GM12878 (cell line): Measurements from ENCODE around the gene ASAH2B. TPM values are rescaled to one million over a fixed set of nuclear protein-coding genes. Genes with fewer than 3 reads are reported as not detected.
"Not testable (repeated sequence)": the region's sequence is repeated elsewhere in the genome, so short reads cannot be mapped to it uniquely, and the experiment has no call there.

ENCODE experiments used
- ATAC-seq: fragments of 200-7000 bp; cut with Tn5 transposase; 3 replicates; pipeline ENCODE4 v1.9.1; 2020; ENCODE audit warnings: mild to moderate bottlenecking, moderate library complexity
- BruUV-seq: library from RNA; stranded (reverse); fragments of 400-500 nt; replicated peaks from 2 replicates; lab custom pipeline; 2021; lab: Mats Ljungman, UMichigan
- CTCF ChIA-PET: fragments of 300-600 bp; sonication (Branson Sonifier 250); formaldehyde crosslinking; extraction: SDS; loops from one replicate; lab custom pipeline; 2021; ENCODE audit warnings: inconsistent platforms; lab: Yijun Ruan, JAX
- POLR2A ChIA-PET: fragments of 350-600 bp; formaldehyde crosslinking; extraction: SDS; loops from one replicate; lab custom pipeline; 2021; ENCODE audit warnings: inconsistent platforms; lab: Charles Lee
- RAD21 ChIA-PET: fragments of 300-600 bp; sonication (Branson Sonifier 250); formaldehyde crosslinking; loops from one replicate; lab custom pipeline; 2023; ENCODE audit warnings: antibody characterized with exemption; ENCODE audit not compliant: unreplicated experiment; lab: Charles Lee
- SMC1A ChIA-PET: fragments of 300-600 bp; sonication (Branson Sonifier 250); formaldehyde crosslinking; loops from one replicate; lab custom pipeline; 2023; ENCODE audit not compliant: unreplicated experiment, uncharacterized antibody; lab: Charles Lee
- DNase-seq: peaks from one replicate; pipeline ENCODE4 v3.0.0-alpha.2; 2011; ENCODE audit warnings: low read depth, low spot score
- FAIRE-seq: peaks from 3 replicates; lab custom pipeline; 2011; peaks lifted over from hg19 to GRCh38; lab: Jason Lieb, UNC
- H2AFZ ChIP-seq: 2 replicates; pipeline ENCODE4 v1.6.0; 2011; ENCODE audit warnings: low read depth, low read length, control low read depth; ENCODE audit not compliant: control insufficient read depth
- H3K27ac ChIP-seq: 2 replicates; pipeline ENCODE4 v1.5.1; 2011; ENCODE audit warnings: control low read depth; ENCODE audit not compliant: control insufficient read depth, insufficient read depth
- H3K27me3 ChIP-seq, 2 experiments: replicated peaks in 1 of 2; 2 replicates each; pipeline versions ENCODE4 v1.6.0 to v1.6.1; 2011; ENCODE audit warnings: low read length in 1 of 2; ENCODE audit not compliant: control insufficient read depth in 2 of 2, insufficient read depth in 2 of 2
- H3K36me3 ChIP-seq, 2 experiments: 2 replicates each; pipeline ENCODE4 v1.5.1; 2011; ENCODE audit warnings: low read length in 1 of 2; ENCODE audit not compliant: control insufficient read depth in 2 of 2, insufficient read depth in 2 of 2
- H3K4me1 ChIP-seq: 2 replicates; pipeline ENCODE4 v1.6.1; 2011; ENCODE audit warnings: mild to moderate bottlenecking, low read length, moderate library complexity, mixed read lengths; ENCODE audit not compliant: control insufficient read depth, insufficient read depth
- H3K4me2 ChIP-seq: 2 replicates; pipeline ENCODE4 v1.6.0; 2011; ENCODE audit warnings: control low read depth; ENCODE audit not compliant: control insufficient read depth, insufficient read depth
- H3K4me3 ChIP-seq: fragments of 200-600 bp; sonication (generic); 2 replicates; pipeline ENCODE4 v1.5.1; 2016
- H3K79me2 ChIP-seq: 2 replicates; pipeline ENCODE4 v1.6.0; 2011; ENCODE audit warnings: low read length; ENCODE audit not compliant: control insufficient read depth, insufficient read depth
- H3K9ac ChIP-seq: 2 replicates; pipeline ENCODE4 v1.8.0; 2011; ENCODE audit warnings: low read length, control low read depth, mixed read lengths; ENCODE audit not compliant: control insufficient read depth, insufficient read depth
- H3K9me3 ChIP-seq: replicated peaks from 3 replicates; pipeline ENCODE4 v1.5.1; 2011; ENCODE audit warnings: mild to moderate bottlenecking, low read length; ENCODE audit not compliant: control insufficient read depth, insufficient read depth
- H4K20me1 ChIP-seq: 2 replicates; pipeline ENCODE4 v1.6.0; 2011; ENCODE audit not compliant: control insufficient read depth, insufficient read depth
- CEBPB ChIP-seq, 2 experiments: fragments of 150-350 bp in 1 of 2; IDR thresholded peaks; 2 replicates each; pipeline ENCODE4 v1.6.1; 2012 to 2014; ENCODE audit warnings: low read depth in 2 of 2, low read length in 2 of 2, borderline replicate concordance in 1 of 2, inconsistent platforms in 1 of 2
- MAX ChIP-seq: IDR thresholded peaks from 2 replicates; pipeline ENCODE4 v1.6.1; 2012; ENCODE audit warnings: low read depth, low read length, improper control_type of control experiment
- RUNX3 ChIP-seq: IDR thresholded peaks from 2 replicates; pipeline ENCODE4 v1.6.1; 2012; ENCODE audit warnings: low read length, inconsistent platforms
- ZNF687 ChIP-seq: fragments of 450-650 bp; IDR thresholded peaks from 2 replicates; pipeline ENCODE4 v1.6.1; 2017; ENCODE audit warnings: mild to moderate bottlenecking, moderate library complexity
- WGBS: methylation state at CpG from one replicate; pipeline ENCODE4 v1.1.6; 2016; ENCODE audit warnings: low lambda C conversion rate; ENCODE audit not compliant: insufficient replicate concordance, insufficient coverage; ENCODE audit errors: missing lambda C conversion rate; 5-methylcytosine and 5-hydroxymethylcytosine counted together
- in situ Hi-C: fragments of 300-500 bp; cut with MboI; formaldehyde crosslinking; loops from 9 replicates; pipeline ENCODE4 v1.14.3; 2018; ENCODE audit warnings: mixed read lengths
- intact Hi-C: fragments of 100-400 bp; cut with micrococcal nuclease; formaldehyde crosslinking; loops from one replicate; pipeline ENCODE4 v1.14.2; 2022; ENCODE audit not compliant: unreplicated experiment
- polyA plus RNA-seq, 11 experiments: library from polyadenylated mRNA; depleted of rRNA in 4 of 11; unstranded in 6 of 11; stranded (reverse) in 5 of 11; fragments of >200 nt; fragmentation: Nextera tagmentation in 4 of 11; fragmentation: Illumina TruSeq in 1 of 11; extraction: Ambion mirVana in 4 of 11; extraction: Trizol in 1 of 11; gene quantifications; 1 replicate in 1 of 11; 2 replicates in 10 of 11; pipeline versions ENCODE4 v1.2.1 to v1.2.3, GENCODE V29; 2011 to 2016; ENCODE audit warnings: inconsistent platforms in 2 of 11, missing spikeins in 2 of 11, low read depth in 1 of 11
- total RNA-seq, 4 experiments: library from RNA; depleted of rRNA in 3 of 4; stranded (reverse); fragments of >200 nt in 3 of 4; fragmentation: Illumina TruSeq in 1 of 4; extraction: Trizol in 1 of 4; gene quantifications; 2 replicates each; pipeline versions ENCODE4 v1.2.1 to v1.2.3, GENCODE V29; 2013 to 2021
- TF ChIP-seq, protein P1 (sequence below): IDR thresholded peaks from 2 replicates; pipeline ENCODE4 v1.6.1; 2011; ENCODE audit warnings: borderline replicate concordance, low read depth, mild to moderate bottlenecking, moderate library complexity, low read length; ENCODE audit not compliant: insufficient read depth, poor library complexity, severe bottlenecking

The ASAH2B gene
- total and polyA plus RNA-seq, 10 of the 15 experiments (the other 5 are each of a cell fraction or from before 2014, with no cell fraction given): 1.6 to 5.4 (median 3.0) TPM

GRCh38 chr10:50739618-50740292 lies at the start of gene ASAH2B (continued):
- TF ChIP-seq ZNF687 (0 out of 2 replicates have a peak, but pooled peaks have one; percentile 25), RUNX3 (no peak), CEBPB (IDR thresholded peaks at IDR 0.05; ENCODE audit: borderline replicate concordance in 1 of 2, low read depth in 2 of 2, low read length in 2 of 2) (no peak), MAX (0 out of 2 replicates have a peak, but pooled peaks have one; percentile 17)
- TF ChIP-seq, protein P1, sequence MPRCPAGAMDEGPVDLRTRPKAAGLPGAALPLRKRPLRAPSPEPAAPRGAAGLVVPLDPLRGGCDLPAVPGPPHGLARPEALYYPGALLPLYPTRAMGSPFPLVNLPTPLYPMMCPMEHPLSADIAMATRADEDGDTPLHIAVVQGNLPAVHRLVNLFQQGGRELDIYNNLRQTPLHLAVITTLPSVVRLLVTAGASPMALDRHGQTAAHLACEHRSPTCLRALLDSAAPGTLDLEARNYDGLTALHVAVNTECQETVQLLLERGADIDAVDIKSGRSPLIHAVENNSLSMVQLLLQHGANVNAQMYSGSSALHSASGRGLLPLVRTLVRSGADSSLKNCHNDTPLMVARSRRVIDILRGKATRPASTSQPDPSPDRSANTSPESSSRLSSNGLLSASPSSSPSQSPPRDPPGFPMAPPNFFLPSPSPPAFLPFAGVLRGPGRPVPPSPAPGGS: no peak

DNA sequence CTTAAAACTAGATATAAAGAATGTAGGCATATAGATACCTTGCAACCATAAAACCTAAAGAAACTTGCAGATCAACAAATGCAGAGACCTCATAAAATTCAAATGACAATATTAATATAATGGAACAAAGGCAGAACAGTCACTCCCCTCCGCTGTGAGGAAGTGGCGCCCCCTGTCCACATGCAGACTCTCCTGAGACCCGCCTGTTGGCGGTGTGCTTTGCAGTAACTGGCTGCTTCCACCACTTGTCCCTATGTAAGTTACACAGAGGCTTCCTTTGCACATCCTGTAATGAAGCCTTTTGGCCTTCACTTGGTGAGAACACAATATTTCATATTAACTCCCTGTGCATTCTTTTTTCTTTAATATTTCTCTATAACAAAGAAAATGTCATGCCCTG lies 41.9 kb upstream of the ASAH2B start:
- H3K9ac ChIP-seq, intact Hi-C loops, BruUV-seq, H3K4me2 ChIP-seq, H3K27me3 ChIP-seq, H4K20me1 ChIP-seq, H3K4me3 ChIP-seq, POLR2A ChIA-PET, FAIRE-seq, H3K4me1 ChIP-seq, DNase-seq, H3K27ac ChIP-seq, H2AFZ ChIP-seq, RAD21 ChIA-PET, H3K79me2 ChIP-seq, H3K9me3 ChIP-seq, SMC1A ChIA-PET, in situ Hi-C loops, CTCF ChIA-PET, H3K36me3 ChIP-seq: not testable (repeated sequence)
- ATAC-seq: peak; percentile 47; the same call in 1 of the 3 replicates
- no CpG with 5 or more reads among the region's 4 CpGs for WGBS

GRCh38 chr10:50701947-50702346 lies 37.8 kb upstream of the ASAH2B start:
- SMC1A ChIA-PET, DNase-seq, H3K79me2 ChIP-seq, H3K4me1 ChIP-seq, H3K4me2 ChIP-seq, RAD21 ChIA-PET, ATAC-seq, H3K9ac ChIP-seq, in situ Hi-C loops, H3K36me3 ChIP-seq, H3K9me3 ChIP-seq, POLR2A ChIA-PET, FAIRE-seq, H3K4me3 ChIP-seq, CTCF ChIA-PET, H3K27me3 ChIP-seq, H4K20me1 ChIP-seq, intact Hi-C loops, BruUV-seq, H2AFZ ChIP-seq, H3K27ac ChIP-seq: not testable (repeated sequence)
- 33% methylated on average over 1 of the region's 5 CpGs for WGBS
